HUES64 (cell line): ENCODE measurements around the gene CACNA1H.
"Not testable (repeated sequence)": the region's sequence is repeated elsewhere in the genome, so short reads cannot be mapped to it uniquely, and the experiment has no call there.

Source experiments
- H3K27ac ChIP-seq: 2 replicates; pipeline ENCODE4 v1.7.0; 2013; ENCODE audit warnings: low read depth, low read length, inconsistent platforms
- H3K27me3 ChIP-seq: 2 replicates; pipeline ENCODE4 v1.6.1; 2013; ENCODE audit warnings: mild to moderate bottlenecking, low read length; ENCODE audit not compliant: insufficient read depth
- H3K36me3 ChIP-seq: 2 replicates; pipeline ENCODE4 v1.6.1; 2013; ENCODE audit warnings: mild to moderate bottlenecking, low read length; ENCODE audit not compliant: insufficient read depth
- H3K4me1 ChIP-seq: 2 replicates; pipeline ENCODE4 v1.6.1; 2013; ENCODE audit warnings: mild to moderate bottlenecking, low read length, moderate library complexity; ENCODE audit not compliant: insufficient read depth
- H3K4me3 ChIP-seq: 2 replicates; pipeline ENCODE4 v1.5.1; 2013; ENCODE audit warnings: mild to moderate bottlenecking, low read length, moderate library complexity
- H3K9ac ChIP-seq: 2 replicates; pipeline ENCODE4 v1.6.1; 2013; ENCODE audit warnings: mild to moderate bottlenecking, low read depth, low read length
- H3K9me3 ChIP-seq: 2 replicates; pipeline ENCODE4 v1.6.1; 2013; ENCODE audit warnings: low read depth, low read length; ENCODE audit not compliant: insufficient read depth
- WGBS: fragments of 150-250, 120-280 bp; methylation state at CpG from one replicate; pipeline ENCODE4 v1.1.7; 2013; ENCODE audit warnings: missing lambda C conversion rate; 5-methylcytosine and 5-hydroxymethylcytosine counted together

The CACNA1H gene

GRCh38 chr16:1241081-1241480 is 88.2 kb downstream of the CACNA1H start:
- H3K4me1 ChIP-seq, H3K9ac ChIP-seq, H3K4me3 ChIP-seq, H3K36me3 ChIP-seq, H3K27ac ChIP-seq, H3K9me3 ChIP-seq: not testable (repeated sequence)
- WGBS: 94% methylated on average over 9 of the region's 15 CpGs
- H3K27me3 ChIP-seq: peaks cover 15% of the 10 kb centered on the region

- not testable (repeated sequence) for H3K36me3 ChIP-seq, H3K9ac ChIP-seq, H3K4me1 ChIP-seq, H3K4me3 ChIP-seq, H3K9me3 ChIP-seq, H3K27ac ChIP-seq
- H3K27me3 ChIP-seq: peaks cover 35% of the 10 kb centered on the region
- 79% methylated on average over 6 of the region's 11 CpGs for WGBS
These were observed 90.5 kb downstream of the CACNA1H start for GRCh38 chr16:1243363-1243762.

- not testable (repeated sequence) for H3K36me3 ChIP-seq, H3K4me1 ChIP-seq, H3K27ac ChIP-seq, H3K9me3 ChIP-seq, H3K9ac ChIP-seq, H3K4me3 ChIP-seq
- H3K27me3 ChIP-seq: peaks cover 33% of the 10 kb centered on the region
- 87% methylated on average over 28 of the region's 32 CpGs for WGBS
These were observed 91.3 kb downstream of the CACNA1H start for GRCh38 chr16:1243907-1244850.

- H3K4me1 ChIP-seq: no peaks in the 10 kb centered on the region
These were observed 92.0 kb downstream of the CACNA1H start for GRCh38 chr16:1244881-1245280.

GRCh38 chr16:1245452-1246020 is 92.6 kb downstream of the CACNA1H start:
- Histone ChIP-seq H3K36me3 (no peaks in the 10 kb centered on the region), H3K4me3 (no peak overlapping the region), H3K27ac (no peak overlapping the region), H3K4me1 (no peaks in the 10 kb centered on the region), H3K9ac (no peak overlapping the region), H3K27me3 (peaks cover 33% of the 10 kb centered on the region), H3K9me3 (no peaks in the 10 kb centered on the region)
- WGBS: 78% methylated on average over 21 of the region's 22 CpGs

More at GRCh38 chr16:1244881-1245280, 92.0 kb downstream of the CACNA1H start:
- WGBS: 89% methylated on average over 12 of the region's 12 CpGs
- H3K9me3 ChIP-seq: no peaks in the 10 kb centered on the region
- peaks cover 33% of the 10 kb centered on the region for H3K27me3 ChIP-seq
- H3K4me3 ChIP-seq: no peak overlapping the region
- no peaks in the 10 kb centered on the region for H3K36me3 ChIP-seq
- H3K9ac ChIP-seq: no peak overlapping the region
- H3K27ac ChIP-seq: no peak overlapping the region

- H3K27ac ChIP-seq, H3K9ac ChIP-seq, H3K4me3 ChIP-seq, H3K36me3 ChIP-seq, H3K9me3 ChIP-seq, H3K4me1 ChIP-seq: not testable (repeated sequence)
- 89% methylated on average over 14 of the region's 14 CpGs for WGBS
- peaks cover 35% of the 10 kb centered on the region for H3K27me3 ChIP-seq
These were observed 95.1 kb downstream of the CACNA1H start for GRCh38 chr16:1247903-1248537.

GRCh38 chr16:1249031-1249755 is 96.3 kb downstream of the CACNA1H start:
- H3K4me3 ChIP-seq, H3K27ac ChIP-seq, H3K9me3 ChIP-seq, H3K9ac ChIP-seq, H3K4me1 ChIP-seq, H3K36me3 ChIP-seq: not testable (repeated sequence)
- no CpG with 5 or more reads among the region's 43 CpGs for WGBS
- peaks cover 38% of the 10 kb centered on the region for H3K27me3 ChIP-seq

GRCh38 chr16:1253701-1254364 is 100.9 kb downstream of the CACNA1H start:
- H3K36me3 ChIP-seq, H3K27me3 ChIP-seq, H3K9me3 ChIP-seq, H3K27ac ChIP-seq, H3K4me3 ChIP-seq, H3K4me1 ChIP-seq, H3K9ac ChIP-seq: not testable (repeated sequence)
- WGBS: no CpG with 5 or more reads among the region's 47 CpGs

GRCh38 chr16:1254821-1255220 is 101.9 kb downstream of the CACNA1H start:
- not testable (repeated sequence) for H3K36me3 ChIP-seq, H3K27ac ChIP-seq, H3K4me3 ChIP-seq, H3K9me3 ChIP-seq, H3K4me1 ChIP-seq, H3K9ac ChIP-seq
- peaks cover 16% of the 10 kb centered on the region for H3K27me3 ChIP-seq
- WGBS: 87% methylated on average over 3 of the region's 3 CpGs

DNA sequence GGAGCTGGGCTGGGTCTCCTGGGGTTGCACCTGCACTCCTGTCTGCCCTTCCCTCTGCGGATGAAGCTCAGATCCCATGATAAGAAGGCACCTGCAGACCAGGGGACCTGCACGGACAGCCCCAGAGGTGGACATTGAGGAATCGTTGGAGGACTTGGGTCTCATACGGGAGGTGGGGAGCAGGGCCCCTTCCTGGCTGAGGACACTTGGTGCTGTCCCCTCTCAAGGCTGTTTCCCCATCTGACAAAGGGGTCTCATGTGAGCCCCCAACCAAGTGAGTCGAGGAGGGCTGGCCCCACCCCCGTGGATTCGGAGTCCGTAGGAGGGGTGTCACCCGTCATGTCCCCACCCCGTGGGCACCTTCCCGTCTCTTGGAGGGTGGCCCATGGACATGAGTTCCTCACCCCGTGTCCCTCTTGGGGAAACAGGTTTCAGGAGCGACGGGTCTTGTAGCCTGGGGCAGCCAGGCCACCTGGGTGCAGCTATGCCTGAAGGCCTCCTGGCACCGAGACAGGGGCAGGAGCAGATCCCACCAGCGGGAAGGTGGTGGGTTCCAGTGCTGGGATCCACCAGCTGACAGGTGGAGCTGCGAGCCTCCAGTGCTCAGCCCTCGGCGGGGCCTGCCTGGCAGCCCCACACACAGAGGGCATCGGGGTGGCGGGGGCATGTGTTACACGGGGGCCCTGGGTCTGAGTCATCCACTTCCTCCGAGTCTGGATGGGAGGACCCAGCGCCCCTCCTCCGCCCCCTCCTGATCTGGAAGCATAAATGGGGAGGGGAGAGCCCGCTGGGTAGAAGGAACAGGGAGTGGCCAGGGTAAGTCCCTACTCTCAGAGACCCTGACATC is 102.6 kb downstream of the CACNA1H start, which contains the start of gene TPSD1:
TSS of gene TPSD1 (plus strand) at position 794 of the 847 bp plus-strand sequence. CDS start 212 bp downstream, outside the sequence.
- H3K4me3 ChIP-seq, H3K27ac ChIP-seq, H3K9me3 ChIP-seq, H3K9ac ChIP-seq, H3K4me1 ChIP-seq, H3K36me3 ChIP-seq: not testable (repeated sequence)
- WGBS: 80% methylated on average over 21 of the region's 26 CpGs
- peaks cover 23% of the 10 kb centered on the region for H3K27me3 ChIP-seq
